ENCODE data around the gene SH2D3C.

DNA sequence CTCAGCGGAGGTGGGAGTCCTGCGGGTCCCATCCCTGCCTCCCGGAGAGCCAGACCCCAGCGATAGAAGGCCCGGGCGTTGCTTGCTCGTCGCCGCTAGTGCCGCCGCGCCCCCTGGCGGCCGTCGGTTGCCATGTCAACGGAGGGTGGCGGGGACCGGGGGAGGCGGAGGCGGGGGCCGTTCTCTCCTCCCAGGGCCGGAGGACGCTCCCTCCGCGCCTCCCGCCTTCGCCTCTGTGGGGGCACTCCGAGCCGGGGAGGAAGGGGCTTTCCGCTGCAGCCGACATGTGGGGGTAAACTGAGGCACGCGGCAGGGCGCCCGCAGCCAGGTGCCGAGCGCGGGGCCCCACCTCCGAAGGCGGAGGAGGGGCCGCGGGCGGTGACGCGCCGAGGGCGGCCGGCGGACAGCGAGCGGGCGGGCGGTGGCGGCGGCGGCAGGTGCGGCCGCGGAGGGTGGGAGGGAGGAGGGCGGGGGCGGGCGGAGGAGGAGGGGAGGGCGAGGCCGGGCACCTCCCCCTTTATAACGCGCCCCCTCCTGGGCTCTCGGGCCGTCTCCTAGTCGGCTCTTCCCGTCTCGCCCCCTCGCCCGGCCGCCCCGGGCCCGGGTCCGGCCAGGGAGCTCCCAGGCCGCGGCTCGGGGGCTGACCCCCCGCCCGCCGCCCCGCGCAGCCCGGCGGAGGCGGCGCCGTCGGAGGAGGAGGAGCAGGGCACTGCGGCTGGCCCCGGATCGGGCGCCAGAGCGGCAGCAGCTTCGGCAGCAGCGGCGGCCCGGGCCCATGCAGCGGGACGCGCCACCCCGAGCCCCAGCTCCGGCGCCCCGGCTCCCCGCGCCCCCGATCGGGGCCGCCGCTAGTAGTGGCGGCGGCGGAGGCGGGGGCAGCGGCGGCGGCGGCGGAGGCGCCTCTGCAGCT lies 6.8 kb upstream of the SH2D3C start:
- TF ChIP-seq, protein P1, sequence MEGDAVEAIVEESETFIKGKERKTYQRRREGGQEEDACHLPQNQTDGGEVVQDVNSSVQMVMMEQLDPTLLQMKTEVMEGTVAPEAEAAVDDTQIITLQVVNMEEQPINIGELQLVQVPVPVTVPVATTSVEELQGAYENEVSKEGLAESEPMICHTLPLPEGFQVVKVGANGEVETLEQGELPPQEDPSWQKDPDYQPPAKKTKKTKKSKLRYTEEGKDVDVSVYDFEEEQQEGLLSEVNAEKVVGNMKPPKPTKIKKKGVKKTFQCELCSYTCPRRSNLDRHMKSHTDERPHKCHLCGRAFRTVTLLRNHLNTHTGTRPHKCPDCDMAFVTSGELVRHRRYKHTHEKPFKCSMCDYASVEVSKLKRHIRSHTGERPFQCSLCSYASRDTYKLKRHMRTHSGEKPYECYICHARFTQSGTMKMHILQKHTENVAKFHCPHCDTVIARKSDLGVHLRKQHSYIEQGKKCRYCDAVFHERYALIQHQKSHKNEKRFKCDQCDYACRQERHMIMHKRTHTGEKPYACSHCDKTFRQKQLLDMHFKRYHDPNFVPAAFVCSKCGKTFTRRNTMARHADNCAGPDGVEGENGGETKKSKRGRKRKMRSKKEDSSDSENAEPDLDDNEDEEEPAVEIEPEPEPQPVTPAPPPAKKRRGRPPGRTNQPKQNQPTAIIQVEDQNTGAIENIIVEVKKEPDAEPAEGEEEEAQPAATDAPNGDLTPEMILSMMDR (IDR thresholded peaks at IDR 0.05; ENCODE audit: low read length): peak; percentile 83
- TF ChIP-seq EZH2 (optimal IDR thresholded peaks at IDR 0.05; ENCODE audit: low read depth, low read length) (no peak), EZH2phosphoT487 (IDR thresholded peaks at IDR 0.05; ENCODE audit: low read length) (no peak)
